K562 (cell line): ENCODE results near the gene VSIG4. TPM values are rescaled to one million over a fixed set of nuclear protein-coding genes. Genes with fewer than 3 reads are reported as not detected.

Experiments used
- ATAC-seq: fragments of 200-7000 bp; cut with Tn5 transposase; 3 replicates; pipeline ENCODE4 v1.9.1; 2020; ENCODE audit warnings: moderate library complexity
- BruUV-seq: library from RNA; stranded (reverse); fragments of 400-500 nt; replicated peaks from 2 replicates; lab custom pipeline; 2021; lab: Mats Ljungman, UMichigan
- CTCF ChIA-PET: fragments of 300-600 bp; formaldehyde crosslinking; extraction: SDS; loops from one replicate; lab custom pipeline; 2021; ENCODE audit warnings: low intra/inter-chr PET ratio; lab: Yijun Ruan, JAX
- POLR2A ChIA-PET: fragments of 300-600, 350-650 bp; sonication (Branson Sonifier 250); formaldehyde crosslinking; extraction: SDS; loops from one replicate; lab custom pipeline; 2021; ENCODE audit warnings: antibody characterized with exemption, inconsistent platforms; lab: Yijun Ruan, JAX
- DNase-seq, 4 experiments: peaks; one replicate each; pipeline versions ENCODE4 v3.0.0 to v3.0.0-alpha.2; 2011 to 2018; ENCODE audit warnings: low spot score in 3 of 4, mixed read lengths in 3 of 4; ENCODE audit errors: extremely low read depth in 1 of 4
- FAIRE-seq: peaks from 2 replicates; lab custom pipeline; 2011; peaks lifted over from hg19 to GRCh38; lab: Jason Lieb, UNC
- H2AFZ ChIP-seq: 2 replicates; pipeline ENCODE4 v1.6.0; 2011; ENCODE audit warnings: low read depth, low read length, control low read depth, inconsistent platforms
- H3K27ac ChIP-seq: fragments of 200-600 bp; 3 replicates; pipeline ENCODE4 v1.8.0; 2011; ENCODE audit warnings: low read depth, mild to moderate bottlenecking, control low read depth, inconsistent platforms, low read length, moderate library complexity, mixed read lengths; ENCODE audit errors: extremely low read depth
- H3K27me3 ChIP-seq, 2 experiments: fragments of 300-600 bp in 1 of 2; 2 replicates in 1 of 2; 3 replicates in 1 of 2; pipeline versions ENCODE4 v1.6.0 to v1.8.0; 2011; ENCODE audit warnings: inconsistent platforms in 2 of 2, low read length in 2 of 2, mild to moderate bottlenecking in 1 of 2, mixed read lengths in 1 of 2, moderate library complexity in 1 of 2; ENCODE audit not compliant: control insufficient read depth in 2 of 2, insufficient read depth in 2 of 2
- H3K36me3 ChIP-seq: fragments of 300-600 bp; 3 replicates; pipeline ENCODE4 v1.8.0; 2011; ENCODE audit warnings: mild to moderate bottlenecking, low read length, inconsistent platforms; ENCODE audit not compliant: control insufficient read depth, insufficient read depth
- H3K4me1 ChIP-seq, 2 experiments: fragments of 200-600 bp in 1 of 2; replicated peaks in 1 of 2; 2 replicates in 1 of 2; 3 replicates in 1 of 2; pipeline versions ENCODE4 v1.5.1 to v1.8.0; 2011; ENCODE audit warnings: inconsistent platforms in 2 of 2, low read length in 2 of 2, mild to moderate bottlenecking in 1 of 2, mixed read lengths in 1 of 2, moderate library complexity in 1 of 2; ENCODE audit not compliant: control insufficient read depth in 2 of 2, insufficient read depth in 2 of 2
- H3K4me2 ChIP-seq: 2 replicates; pipeline ENCODE4 v1.6.1; 2011; ENCODE audit warnings: low read length, control low read depth, inconsistent platforms, mixed read lengths; ENCODE audit not compliant: insufficient read depth
- H3K4me3 ChIP-seq: fragments of 200-600 bp; sonication (generic), shearing (Covaris generic); 2 replicates; pipeline ENCODE4 v1.5.1; 2016; ENCODE audit warnings: control low read depth, inconsistent platforms
- H3K79me2 ChIP-seq: fragments of 200-600 bp; 3 replicates; pipeline ENCODE4 v1.8.0; 2011; ENCODE audit warnings: low read length, inconsistent platforms; ENCODE audit not compliant: control insufficient read depth, insufficient read depth
- H3K9ac ChIP-seq, 2 experiments: 2 replicates each; pipeline versions ENCODE4 v1.6.0 to v1.6.1; 2011; ENCODE audit warnings: low read depth in 2 of 2, low read length in 2 of 2, control low read depth in 1 of 2, inconsistent platforms in 1 of 2, mild to moderate bottlenecking in 1 of 2, mixed read lengths in 1 of 2; ENCODE audit not compliant: insufficient read depth in 1 of 2
- H3K9me1 ChIP-seq: one replicate; pipeline ENCODE4 v1.6.0; 2011; ENCODE audit warnings: inconsistent platforms, mild to moderate bottlenecking, low read length, moderate library complexity; ENCODE audit not compliant: control insufficient read depth, insufficient read depth
- H3K9me3 ChIP-seq: replicated peaks from 2 replicates; pipeline ENCODE4 v1.5.1; 2011; ENCODE audit warnings: low read depth, low read length, inconsistent platforms; ENCODE audit not compliant: control insufficient read depth, insufficient read depth
- H4K20me1 ChIP-seq: replicated peaks from 2 replicates; pipeline ENCODE4 v1.6.1; 2011; ENCODE audit warnings: low read length, inconsistent platforms, mixed read lengths; ENCODE audit not compliant: control insufficient read depth, insufficient read depth
- BACH1 ChIP-seq: fragments of 200-800 bp; sonication (Bioruptor generic); IDR thresholded peaks from 2 replicates; pipeline ENCODE4 v1.6.1; 2016; ENCODE audit warnings: missing genetic modification characterization, missing compliant biosample characterization
- CBFB ChIP-seq: sonication (generic); formaldehyde crosslinking; IDR thresholded peaks from 2 replicates; pipeline ENCODE4 v1.4.0; 2020; ENCODE audit warnings: mild to moderate bottlenecking, missing genetic modification reagents
- CBX8 ChIP-seq: fragments of 200-600 bp; sonication (generic); IDR thresholded peaks from 2 replicates; pipeline ENCODE4 v1.6.1; 2012; ENCODE audit warnings: borderline replicate concordance, mixed run types, low read depth, mild to moderate bottlenecking, moderate library complexity, mixed read lengths, low read length, control low read depth, inconsistent platforms; ENCODE audit not compliant: poor library complexity, severe bottlenecking; ENCODE audit errors: extremely low read depth
- CCNT2 ChIP-seq: IDR thresholded peaks from 2 replicates; pipeline ENCODE4 v1.6.1; 2011; ENCODE audit warnings: borderline replicate concordance, low read depth, mild to moderate bottlenecking, moderate library complexity, mixed read lengths, low read length; ENCODE audit not compliant: insufficient read length; ENCODE audit errors: extremely low read depth
- DMBX1 ChIP-seq: fragments of 250-450 bp; sonication (Bioruptor Pico); IDR thresholded peaks from 2 replicates; pipeline ENCODE4 v1.8.0; 2022; ENCODE audit warnings: inconsistent platforms, mild to moderate bottlenecking, moderate library complexity, borderline replicate concordance
- HMG20A ChIP-seq: fragments of 450-650 bp; formaldehyde crosslinking; conservative IDR thresholded peaks from 2 replicates; pipeline ENCODE4 v1.4.0; 2020; ENCODE audit warnings: mild to moderate bottlenecking, mixed read lengths
- HOMEZ ChIP-seq: fragments of 250-450 bp; sonication (Bioruptor Pico); IDR thresholded peaks from 2 replicates; pipeline ENCODE4 v1.4.0; 2020; ENCODE audit warnings: mild to moderate bottlenecking, moderate library complexity
- MEIS2 ChIP-seq: fragments of 450-650 bp; IDR thresholded peaks from 2 replicates; pipeline ENCODE4 v1.6.1; 2014; ENCODE audit warnings: mild to moderate bottlenecking; ENCODE audit not compliant: partially characterized antibody
- NFATC3 ChIP-seq: fragments of 450-650 bp; IDR thresholded peaks from 2 replicates; pipeline ENCODE4 v1.6.1; 2017; ENCODE audit warnings: mild to moderate bottlenecking
- PCBP2 ChIP-seq: fragments of 200-400 bp; formaldehyde crosslinking; IDR thresholded peaks from 2 replicates; pipeline ENCODE4 v1.6.1; 2018; ENCODE audit warnings: low read length, low read depth, mild to moderate bottlenecking, moderate library complexity; ENCODE audit not compliant: poor library complexity, severe bottlenecking
- TEAD4 ChIP-seq, 2 experiments: sonication (generic) in 1 of 2; formaldehyde crosslinking in 1 of 2; IDR thresholded peaks; 2 replicates each; pipeline versions ENCODE4 v1.6.1 to v1.8.0; 2012 to 2022; ENCODE audit warnings: borderline replicate concordance in 1 of 2, inconsistent platforms in 1 of 2, low read length in 1 of 2, mild to moderate bottlenecking in 1 of 2, missing genetic modification reagents in 1 of 2
- ZBED1 ChIP-seq: IDR thresholded peaks from 2 replicates; pipeline ENCODE4 v1.6.1; 2014
- ZBTB12 ChIP-seq: fragments of 250-450 bp; sonication (Bioruptor Pico); IDR thresholded peaks from 2 replicates; pipeline ENCODE4 v1.4.0; 2020
- ZNF134 ChIP-seq: fragments of 250-450 bp; sonication (Bioruptor Pico); conservative IDR thresholded peaks from 2 replicates; pipeline ENCODE4 v1.4.0; 2020
- ZNF384 ChIP-seq: IDR thresholded peaks from 2 replicates; pipeline ENCODE4 v1.6.1; 2012; ENCODE audit warnings: low read depth, low read length, improper control_type of control experiment
- ZNF592 ChIP-seq: fragments of 450-650 bp; IDR thresholded peaks from 2 replicates; pipeline ENCODE4 v1.6.1; 2017; ENCODE audit warnings: antibody characterized with exemption, mild to moderate bottlenecking
- WGBS: fragments of 100-300 bp; shearing (Covaris generic); methylation state at CpG from one replicate; pipeline ENCODE4 v1.1.6; 2016; ENCODE audit warnings: low coverage, mixed read lengths; ENCODE audit not compliant: insufficient coverage; ENCODE audit errors: missing lambda C conversion rate; 5-methylcytosine and 5-hydroxymethylcytosine counted together
- in situ Hi-C: fragments of 300-500 bp; cut with MboI; formaldehyde crosslinking; loops from 4 replicates; pipeline ENCODE4 v1.15.0; 2018; ENCODE audit warnings: inconsistent platforms, mixed read lengths
- intact Hi-C: fragments of 100-400 bp; cut with micrococcal nuclease; formaldehyde crosslinking; loops from 2 replicates; pipeline ENCODE4 v1.14.2; 2022
- polyA plus RNA-seq, 8 experiments: library from polyadenylated mRNA; depleted of rRNA in 4 of 8; stranded (reverse) in 5 of 8; unstranded in 3 of 8; fragments of >200 nt; fragmentation: Nextera tagmentation in 2 of 8; fragmentation: Illumina TruSeq in 1 of 8; extraction: Ambion mirVana in 2 of 8; extraction: Trizol in 1 of 8; gene quantifications; 2 replicates each; pipeline versions ENCODE4 v1.2.1 to v1.2.3, GENCODE V29; 2011 to 2014; ENCODE audit warnings: inconsistent platforms in 1 of 8, missing spikeins in 1 of 8
- total RNA-seq, 7 experiments: library from RNA; depleted of rRNA in 6 of 7; stranded (reverse); fragments of >200 nt in 6 of 7; fragmentation: Illumina TruSeq in 2 of 7; extraction: Trizol in 2 of 7; gene quantifications; 2 replicates each; pipeline versions ENCODE4 v1.2.1 to v1.2.3, GENCODE V29; 2011 to 2021; ENCODE audit warnings: low replicate concordance in 1 of 7

The VSIG4 gene
- total and polyA plus RNA-seq, 9 of the 15 experiments (the other 6 are each of a cell fraction or from before 2014, with no cell fraction given) = 0.22 to 1.6 (median 0.46) TPM; not detected in 1

- ATAC-seq (no peak), FAIRE-seq (no peak), DNase-seq (no peak)
- H3K4me2 ChIP-seq = peak overlapping the region; percentile 94; the same call in 1 of the 2 replicates
- H3K4me3 ChIP-seq = no peak overlapping the region
- peak overlapping the region in 1 of 2 experiments; percentile 88; a peak in 2 of 4 replicates for H3K9ac ChIP-seq
- in situ Hi-C loops = no loop called here
- intact Hi-C loops = no loop called here
- CTCF ChIA-PET = no interaction called here
- POLR2A ChIA-PET = interaction anchor here (1.3 to 8.6 kb wide), 2 partner anchors 8 to 15 kb away, joined by 6 to 49 read pairs; no protein-coding TSS in a partner anchor
- H4K20me1 ChIP-seq = no peaks in the 10 kb centered on the region
- H3K36me3 ChIP-seq = peaks cover 32% of the 10 kb centered on the region
- H2AFZ ChIP-seq = peak overlapping the region; percentile 39; the same call in 1 of the 2 replicates
- BruUV-seq = no TSS peak
- no peaks in the 10 kb centered on the region for H3K9me3 ChIP-seq
- H3K4me1 ChIP-seq = peaks cover 13 to 68% of the 10 kb centered on the region in 2 experiments
- no peaks in the 10 kb centered on the region for H3K27me3 ChIP-seq
- 20% methylated on average over 2 of the region's 2 CpGs for WGBS
- H3K9me1 ChIP-seq = no peaks in the 10 kb centered on the region
- H3K27ac ChIP-seq = peak overlapping the region; percentile 96
- peaks cover 80% of the 10 kb centered on the region for H3K79me2 ChIP-seq
- TF ChIP-seq NFATC3 = no peak
- TF ChIP-seq CCNT2 = no peak
- TF ChIP-seq ZBED1 = no peak
- peak; percentile 74 for TF ChIP-seq ZNF592
- TF ChIP-seq ZNF134 = no peak
- TF ChIP-seq PCBP2 = no peak
- TF ChIP-seq ZNF384 = no peak
- TF ChIP-seq CBFB (CRISPR knock-in tag) = no peak
- TF ChIP-seq HOMEZ (CRISPR knock-in tag) = no peak
- TF ChIP-seq MEIS2 = no peak
- no peak for TF ChIP-seq BACH1 (tag)
- TF ChIP-seq HMG20A (CRISPR knock-in tag) = no peak
- TF ChIP-seq DMBX1 (CRISPR knock-in tag) = peak; percentile 61; the same call in 1 of the 2 replicates
- no peak for TF ChIP-seq ZBTB12 (CRISPR knock-in tag)
- no peak for TF ChIP-seq TEAD4 (IDR thresholded peaks at IDR 0.05; ENCODE audit: low read length)
- no peak for TF ChIP-seq TEAD4 (CRISPR knock-in tag; IDR thresholded peaks at IDR 0.05; ENCODE audit: borderline replicate concordance)
- no peak for TF ChIP-seq CBX8
Observed at GRCh38 chrX:66014084-66014483, 25.8 kb downstream of the VSIG4 start.
